H1 (cell line): ENCODE data around the gene DEDD2. TPM values are rescaled to one million over a fixed set of nuclear protein-coding genes. Genes with fewer than 3 reads are reported as not detected.

ENCODE experiments used
- CTCF ChIA-PET: fragments of 300-600 bp; sonication (Branson Sonifier 250); formaldehyde crosslinking; loops from one replicate; lab custom pipeline; 2021; ENCODE audit not compliant: partially characterized antibody; lab: Charles Lee
- POLR2A ChIA-PET: fragments of 300-600 bp; sonication (Branson Sonifier 250); formaldehyde crosslinking; loops from one replicate; lab custom pipeline; 2021; ENCODE audit warnings: inconsistent platforms; ENCODE audit not compliant: partially characterized antibody; lab: Charles Lee
- DNase-seq, 2 experiments: peaks; one replicate each; pipeline versions ENCODE4 v3.0.0 to v3.0.0-alpha.2; 2010 to 2022; ENCODE audit warnings: low spot score in 2 of 2, low read depth in 1 of 2, mixed read lengths in 1 of 2
- FAIRE-seq: peaks from 2 replicates; lab custom pipeline; 2011; peaks lifted over from hg19 to GRCh38; lab: Jason Lieb, UNC
- H2AFZ ChIP-seq: 2 replicates; pipeline ENCODE4 v1.8.1; 2012; ENCODE audit warnings: low read length, inconsistent platforms
- H2AK5ac ChIP-seq: 2 replicates; pipeline ENCODE4 v1.6.1; 2013; ENCODE audit warnings: low read depth, low read length
- H2BK120ac ChIP-seq: replicated peaks from 2 replicates; pipeline ENCODE3; 2013; ENCODE audit warnings: low read depth, low read length, inconsistent platforms
- H2BK12ac ChIP-seq: 2 replicates; pipeline ENCODE4 v1.6.1; 2013; ENCODE audit warnings: low read depth, low read length
- H2BK15ac ChIP-seq: 2 replicates; pipeline ENCODE4 v1.6.1; 2013; ENCODE audit warnings: low read length
- H2BK20ac ChIP-seq: 2 replicates; pipeline ENCODE4 v1.6.1; 2013; ENCODE audit warnings: low read length
- H2BK5ac ChIP-seq: 2 replicates; pipeline ENCODE4 v1.6.1; 2013; ENCODE audit warnings: low read depth, low read length
- H3K14ac ChIP-seq: 2 replicates; pipeline ENCODE4 v1.6.1; 2013; ENCODE audit warnings: inconsistent platforms; ENCODE audit not compliant: insufficient read length
- H3K18ac ChIP-seq: 2 replicates; pipeline ENCODE4 v1.6.1; 2013; ENCODE audit warnings: low read length; ENCODE audit errors: extremely low read depth
- H3K23ac ChIP-seq: 2 replicates; pipeline ENCODE4 v1.6.1; 2013; ENCODE audit warnings: inconsistent platforms; ENCODE audit not compliant: insufficient read length
- H3K23me2 ChIP-seq: 2 replicates; pipeline ENCODE4 v1.6.1; 2013; ENCODE audit warnings: low read depth, low read length
- H3K27ac ChIP-seq: 2 replicates; pipeline ENCODE4 v1.6.1; 2011; ENCODE audit warnings: low read depth, low read length, inconsistent platforms
- H3K27me3 ChIP-seq, 4 experiments: replicated peaks in 1 of 4; 1 replicate in 1 of 4; 2 replicates in 3 of 4; pipeline versions ENCODE4 v1.6.1 to v1.8.1; 2011 to 2013; ENCODE audit warnings: low read length in 3 of 4, mild to moderate bottlenecking in 3 of 4, inconsistent platforms in 2 of 4, mixed read lengths in 2 of 4, moderate library complexity in 1 of 4; ENCODE audit not compliant: control insufficient read depth in 3 of 4, insufficient read depth in 3 of 4; ENCODE audit errors: extremely low read depth in 1 of 4
- H3K36me3 ChIP-seq, 4 experiments: 2 replicates each; pipeline versions ENCODE4 v1.6.1 to v1.8.1; 2011 to 2013; ENCODE audit warnings: mild to moderate bottlenecking in 4 of 4, low read length in 3 of 4, moderate library complexity in 2 of 4, control low read depth in 1 of 4, inconsistent platforms in 1 of 4; ENCODE audit not compliant: insufficient read depth in 4 of 4, control insufficient read depth in 2 of 4
- H3K4ac ChIP-seq: replicated peaks from 2 replicates; pipeline ENCODE3; 2013; ENCODE audit warnings: low read length, low read depth, mixed read lengths, inconsistent platforms; ENCODE audit not compliant: insufficient read length
- H3K4me1 ChIP-seq, 4 experiments: replicated peaks in 1 of 4; 1 replicate in 1 of 4; 2 replicates in 3 of 4; pipeline versions ENCODE4 v1.6.1 to v1.8.1; 2011 to 2013; ENCODE audit warnings: low read length in 3 of 4, inconsistent platforms in 2 of 4, mixed read lengths in 1 of 4; ENCODE audit not compliant: insufficient read depth in 4 of 4, control insufficient read depth in 3 of 4
- H3K4me2 ChIP-seq, 2 experiments: 2 replicates each; pipeline versions ENCODE4 v1.6.1 to v1.8.1; 2011 to 2013; ENCODE audit warnings: low read depth in 2 of 2, low read length in 2 of 2, control low read depth in 1 of 2, inconsistent platforms in 1 of 2, mild to moderate bottlenecking in 1 of 2; ENCODE audit not compliant: insufficient read depth in 1 of 2
- H3K4me3 ChIP-seq, 4 experiments: fragments of 200-600, 300-600 bp in 1 of 4; sonication (generic), shearing (Covaris generic), sonication (Bioruptor Twin) in 1 of 4; 2 replicates each; pipeline versions ENCODE4 v1.5.1 to v1.8.1; 2011 to 2016; ENCODE audit warnings: low read length in 4 of 4, low read depth in 3 of 4, control low read depth in 2 of 4, inconsistent platforms in 2 of 4, mild to moderate bottlenecking in 2 of 4, mixed read lengths in 1 of 4, moderate library complexity in 1 of 4; ENCODE audit not compliant: insufficient read depth in 2 of 4; ENCODE audit errors: extremely low read depth in 1 of 4
- H3K56ac ChIP-seq: replicated peaks from 2 replicates; pipeline ENCODE3; 2013; ENCODE audit warnings: low read depth, mild to moderate bottlenecking, mixed read lengths, low read length, inconsistent platforms; ENCODE audit not compliant: insufficient read length
- H3K79me1 ChIP-seq: 2 replicates; pipeline ENCODE4 v1.6.1; 2013; ENCODE audit warnings: low read depth, low read length, control low read depth
- H3K79me2 ChIP-seq, 2 experiments: 2 replicates each; pipeline versions ENCODE4 v1.6.1 to v1.8.1; 2012 to 2013; ENCODE audit warnings: low read length in 2 of 2, mild to moderate bottlenecking in 2 of 2, inconsistent platforms in 1 of 2; ENCODE audit not compliant: insufficient read depth in 2 of 2, control insufficient read depth in 1 of 2
- H3K9ac ChIP-seq, 4 experiments: replicated peaks in 1 of 4; 1 replicate in 1 of 4; 2 replicates in 3 of 4; pipeline versions ENCODE4 v1.6.1 to v1.8.1; 2011 to 2013; ENCODE audit warnings: low read depth in 3 of 4, low read length in 3 of 4, control low read depth in 2 of 4, mild to moderate bottlenecking in 2 of 4, moderate library complexity in 2 of 4, inconsistent platforms in 1 of 4; ENCODE audit errors: extremely low read depth in 1 of 4
- H3K9me3 ChIP-seq, 2 experiments: 2 replicates each; pipeline versions ENCODE4 v1.6.1 to v1.8.1; 2012 to 2013; ENCODE audit warnings: mild to moderate bottlenecking in 2 of 2, moderate library complexity in 2 of 2, control low read depth in 1 of 2, inconsistent platforms in 1 of 2, low read depth in 1 of 2, low read length in 1 of 2, mixed read lengths in 1 of 2; ENCODE audit not compliant: insufficient read depth in 2 of 2
- H4K20me1 ChIP-seq, 2 experiments: replicated peaks in 1 of 2; 2 replicates each; pipeline versions ENCODE3 to v1.8.1; 2011 to 2013; ENCODE audit warnings: inconsistent platforms in 2 of 2, low read length in 2 of 2, mild to moderate bottlenecking in 1 of 2; ENCODE audit not compliant: insufficient read depth in 2 of 2, control insufficient read depth in 1 of 2
- H4K5ac ChIP-seq: 2 replicates; pipeline ENCODE4 v1.6.1; 2013; ENCODE audit warnings: low read length, low read depth, mixed read lengths, inconsistent platforms; ENCODE audit not compliant: insufficient read length
- H4K8ac ChIP-seq: 2 replicates; pipeline ENCODE4 v1.8.0; 2013; ENCODE audit warnings: mild to moderate bottlenecking, moderate library complexity, low read length, inconsistent platforms; ENCODE audit not compliant: insufficient read depth; ENCODE audit errors: extremely low read depth
- H4K91ac ChIP-seq: replicated peaks from 2 replicates; pipeline ENCODE3; 2013; ENCODE audit warnings: low read length, mixed read lengths, inconsistent platforms; ENCODE audit not compliant: insufficient read length
- ASH2L ChIP-seq: fragments of 200-600, 300-600 bp; sonication (generic); IDR thresholded peaks from one replicate; pipeline ENCODE4 v1.7.1; 2017; ENCODE audit warnings: low read length
- ATF3 ChIP-seq: IDR thresholded peaks from 2 replicates; pipeline ENCODE4 v1.6.1; 2011; ENCODE audit warnings: low read depth, mild to moderate bottlenecking, low read length; ENCODE audit not compliant: insufficient read depth
- BRCA1 ChIP-seq: IDR thresholded peaks from 2 replicates; pipeline ENCODE4 v1.6.1; 2012; ENCODE audit warnings: low read depth, low read length, improper control_type of control experiment
- KDM5A ChIP-seq: fragments of 200-600 bp; IDR thresholded peaks from 2 replicates; pipeline ENCODE4 v1.7.1; 2012; ENCODE audit warnings: mild to moderate bottlenecking, low read length, inconsistent platforms, mixed read lengths
- MAFK ChIP-seq: IDR thresholded peaks from 2 replicates; pipeline ENCODE4 v1.6.1; 2012; ENCODE audit warnings: low read depth, mild to moderate bottlenecking, improper control_type of control experiment, low read length
- NANOG ChIP-seq: IDR thresholded peaks from 2 replicates; pipeline ENCODE4 v1.6.1; 2011; ENCODE audit warnings: low read length, low read depth, mild to moderate bottlenecking, inconsistent platforms; ENCODE audit not compliant: insufficient read depth, poor library complexity, severe bottlenecking
- POLR2A ChIP-seq, 2 experiments: IDR thresholded peaks; 1 replicate in 1 of 2; 2 replicates in 1 of 2; pipeline ENCODE4 v1.6.1; 2011; ENCODE audit warnings: low read depth in 2 of 2, low read length in 2 of 2, mild to moderate bottlenecking in 2 of 2; ENCODE audit errors: control extremely low read depth in 1 of 2
- POLR2AphosphoS5 ChIP-seq: IDR thresholded peaks from 2 replicates; pipeline ENCODE4 v1.6.1; 2011; ENCODE audit warnings: low read depth, low read length
- SP2 ChIP-seq: IDR thresholded peaks from 2 replicates; pipeline ENCODE4 v1.6.1; 2012; ENCODE audit warnings: mild to moderate bottlenecking, low read length, inconsistent platforms
- WGBS, 2 experiments: shearing (Covaris generic) in 1 of 2; methylation state at CpG; one replicate each; pipeline versions ENCODE4 v1.1.6 to v1.1.7; 2013 to 2015; ENCODE audit warnings: low lambda C conversion rate in 2 of 2, mixed read lengths in 2 of 2, inconsistent platforms in 1 of 2, low coverage in 1 of 2, missing lambda C conversion rate in 1 of 2; ENCODE audit not compliant: insufficient replicate concordance in 2 of 2, insufficient coverage in 1 of 2, insufficient read length in 1 of 2; ENCODE audit errors: extremely low coverage in 1 of 2, missing lambda C conversion rate in 1 of 2; 5-methylcytosine and 5-hydroxymethylcytosine counted together
- polyA plus RNA-seq, 7 experiments: library from polyadenylated mRNA; depleted of rRNA in 3 of 7; stranded (reverse) in 5 of 7; unstranded in 2 of 7; fragments of >200 nt in 5 of 7; fragments of 200-250 nt in 2 of 7; gene quantifications; 1 replicate in 5 of 7; 2 replicates in 1 of 7; 4 replicates in 1 of 7; pipeline versions ENCODE4 v1.2.1 to v1.2.3, GENCODE V29; 2011 to 2013; ENCODE audit warnings: missing spikeins in 2 of 7, mixed read lengths in 2 of 7
- total RNA-seq: library from RNA; stranded (reverse); fragmentation: NEBNext Ultra II Directional; extraction: Animal tissue kit (Norgen Biotek cat#: 25700); gene quantifications from 2 replicates; pipeline ENCODE4 v1.2.1, GENCODE V29; 2021
- TF ChIP-seq, protein P1 (sequence below): IDR thresholded peaks from 2 replicates; pipeline ENCODE4 v1.6.1; 2012; ENCODE audit warnings: low read length, inconsistent platforms

Gene DEDD2
- total and polyA plus RNA-seq, 2 of the 8 experiments (the other 6 are each of a cell fraction or from before 2014, with no cell fraction given), result 37.8 to 65.0 TPM

GRCh38 chr19:42161616-42162263 is 55.7 kb downstream of the DEDD2 start:
- H2BK20ac ChIP-seq, result no peak overlapping the region
- no peak overlapping the region for H4K8ac ChIP-seq
- H3K9me3 ChIP-seq, result no peaks in the 10 kb centered on the region
- no peak overlapping the region for H2BK120ac ChIP-seq
- no peak overlapping the region for H3K14ac ChIP-seq
- 89% methylated on average over 21 of the region's 21 CpGs; no CpG with 5 or more reads in 1 of the 2 experiments for WGBS, 2 experiments
- H3K9ac ChIP-seq, result no peak overlapping the region
- no peaks in the 10 kb centered on the region for H3K4me1 ChIP-seq
- H3K79me1 ChIP-seq, result no peaks in the 10 kb centered on the region
- H2BK5ac ChIP-seq, result no peak overlapping the region
- H3K27ac ChIP-seq, result no peak overlapping the region
- no peak overlapping the region for H3K23ac ChIP-seq
- H2BK12ac ChIP-seq, result no peak overlapping the region
- no peak for DNase-seq
- H3K36me3 ChIP-seq, result no peaks in the 10 kb centered on the region
- H2AFZ ChIP-seq, result no peak overlapping the region
- H3K4ac ChIP-seq, result no peak overlapping the region
- no peak overlapping the region for H4K91ac ChIP-seq
- no peak overlapping the region for H3K4me3 ChIP-seq
- no peak overlapping the region for H3K56ac ChIP-seq
- no peaks in the 10 kb centered on the region for H3K23me2 ChIP-seq
- ChIA-PET POLR2A (no interaction called here), CTCF (interaction anchor here (0.6 to 2.6 kb wide), 6 partner anchors 9 to 29 kb away, joined by 3 to 9 read pairs (median 3); partner anchors contain the start of gene POU2F2)
- no peaks in the 10 kb centered on the region for H4K20me1 ChIP-seq
- H3K4me2 ChIP-seq, result no peak overlapping the region
- no peak overlapping the region for H2BK15ac ChIP-seq
- peaks cover 0 to 3% (median 0%) of the 10 kb centered on the region in 4 experiments; a peak in 3 of 7 replicates for H3K27me3 ChIP-seq
- FAIRE-seq, result no peak
- H3K79me2 ChIP-seq, result no peaks in the 10 kb centered on the region
- H3K18ac ChIP-seq, result no peak overlapping the region
- no peak overlapping the region for H4K5ac ChIP-seq
- H2AK5ac ChIP-seq, result no peak overlapping the region
- TF ChIP-seq, protein P1, sequence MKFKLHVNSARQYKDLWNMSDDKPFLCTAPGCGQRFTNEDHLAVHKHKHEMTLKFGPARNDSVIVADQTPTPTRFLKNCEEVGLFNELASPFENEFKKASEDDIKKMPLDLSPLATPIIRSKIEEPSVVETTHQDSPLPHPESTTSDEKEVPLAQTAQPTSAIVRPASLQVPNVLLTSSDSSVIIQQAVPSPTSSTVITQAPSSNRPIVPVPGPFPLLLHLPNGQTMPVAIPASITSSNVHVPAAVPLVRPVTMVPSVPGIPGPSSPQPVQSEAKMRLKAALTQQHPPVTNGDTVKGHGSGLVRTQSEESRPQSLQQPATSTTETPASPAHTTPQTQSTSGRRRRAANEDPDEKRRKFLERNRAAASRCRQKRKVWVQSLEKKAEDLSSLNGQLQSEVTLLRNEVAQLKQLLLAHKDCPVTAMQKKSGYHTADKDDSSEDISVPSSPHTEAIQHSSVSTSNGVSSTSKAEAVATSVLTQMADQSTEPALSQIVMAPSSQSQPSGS, result no peak
- TF ChIP-seq NANOG (no peak), POLR2A (IDR thresholded peaks at IDR 0.05; ENCODE audit: control extremely low read depth in 1 of 2, low read depth in 2 of 2, low read length in 2 of 2) (no peak), ASH2L (no peak), MAFK (no peak), POLR2AphosphoS5 (no peak), BRCA1 (no peak), ATF3 (no peak), KDM5A (no peak), SP2 (no peak)
